GM12878 (cell line): ENCODE results near the gene RASGRF1. TPM values are rescaled to one million over a fixed set of nuclear protein-coding genes. Genes with fewer than 3 reads are reported as not detected.

Source experiments
- ATAC-seq: fragments of 200-7000 bp; cut with Tn5 transposase; 3 replicates; pipeline ENCODE4 v1.9.1; 2020; ENCODE audit warnings: mild to moderate bottlenecking, moderate library complexity
- BruUV-seq: library from RNA; stranded (reverse); fragments of 400-500 nt; replicated peaks from 2 replicates; lab custom pipeline; 2021; lab: Mats Ljungman, UMichigan
- CTCF ChIA-PET: fragments of 300-600 bp; sonication (Branson Sonifier 250); formaldehyde crosslinking; extraction: SDS; loops from one replicate; lab custom pipeline; 2021; ENCODE audit warnings: inconsistent platforms; lab: Yijun Ruan, JAX
- POLR2A ChIA-PET: fragments of 350-600 bp; formaldehyde crosslinking; extraction: SDS; loops from one replicate; lab custom pipeline; 2021; ENCODE audit warnings: inconsistent platforms; lab: Charles Lee
- RAD21 ChIA-PET: fragments of 300-600 bp; sonication (Branson Sonifier 250); formaldehyde crosslinking; loops from one replicate; lab custom pipeline; 2023; ENCODE audit warnings: antibody characterized with exemption; ENCODE audit not compliant: unreplicated experiment; lab: Charles Lee
- SMC1A ChIA-PET: fragments of 300-600 bp; sonication (Branson Sonifier 250); formaldehyde crosslinking; loops from one replicate; lab custom pipeline; 2023; ENCODE audit not compliant: unreplicated experiment, uncharacterized antibody; lab: Charles Lee
- DNase-seq: peaks from one replicate; pipeline ENCODE4 v3.0.0-alpha.2; 2011; ENCODE audit warnings: low read depth, low spot score
- FAIRE-seq: peaks from 3 replicates; lab custom pipeline; 2011; peaks lifted over from hg19 to GRCh38; lab: Jason Lieb, UNC
- H2AFZ ChIP-seq: 2 replicates; pipeline ENCODE4 v1.6.0; 2011; ENCODE audit warnings: low read depth, low read length, control low read depth; ENCODE audit not compliant: control insufficient read depth
- H3K27ac ChIP-seq: 2 replicates; pipeline ENCODE4 v1.5.1; 2011; ENCODE audit warnings: control low read depth; ENCODE audit not compliant: control insufficient read depth, insufficient read depth
- H3K27me3 ChIP-seq, 2 experiments: replicated peaks in 1 of 2; 2 replicates each; pipeline versions ENCODE4 v1.6.0 to v1.6.1; 2011; ENCODE audit warnings: low read length in 1 of 2; ENCODE audit not compliant: control insufficient read depth in 2 of 2, insufficient read depth in 2 of 2
- H3K36me3 ChIP-seq, 2 experiments: 2 replicates each; pipeline ENCODE4 v1.5.1; 2011; ENCODE audit warnings: low read length in 1 of 2; ENCODE audit not compliant: control insufficient read depth in 2 of 2, insufficient read depth in 2 of 2
- H3K4me1 ChIP-seq: 2 replicates; pipeline ENCODE4 v1.6.1; 2011; ENCODE audit warnings: mild to moderate bottlenecking, low read length, moderate library complexity, mixed read lengths; ENCODE audit not compliant: control insufficient read depth, insufficient read depth
- H3K4me2 ChIP-seq: 2 replicates; pipeline ENCODE4 v1.6.0; 2011; ENCODE audit warnings: control low read depth; ENCODE audit not compliant: control insufficient read depth, insufficient read depth
- H3K4me3 ChIP-seq: fragments of 200-600 bp; sonication (generic); 2 replicates; pipeline ENCODE4 v1.5.1; 2016
- H3K79me2 ChIP-seq: 2 replicates; pipeline ENCODE4 v1.6.0; 2011; ENCODE audit warnings: low read length; ENCODE audit not compliant: control insufficient read depth, insufficient read depth
- H3K9ac ChIP-seq: 2 replicates; pipeline ENCODE4 v1.8.0; 2011; ENCODE audit warnings: low read length, control low read depth, mixed read lengths; ENCODE audit not compliant: control insufficient read depth, insufficient read depth
- H3K9me3 ChIP-seq: replicated peaks from 3 replicates; pipeline ENCODE4 v1.5.1; 2011; ENCODE audit warnings: mild to moderate bottlenecking, low read length; ENCODE audit not compliant: control insufficient read depth, insufficient read depth
- H4K20me1 ChIP-seq: 2 replicates; pipeline ENCODE4 v1.6.0; 2011; ENCODE audit not compliant: control insufficient read depth, insufficient read depth
- BMI1 ChIP-seq: fragments of 450-650 bp; IDR thresholded peaks from 2 replicates; pipeline ENCODE4 v1.6.1; 2016; ENCODE audit warnings: mild to moderate bottlenecking, moderate library complexity, borderline replicate concordance
- CHD4 ChIP-seq: fragments of 200-600 bp; sonication (generic); IDR thresholded peaks from 2 replicates; pipeline ENCODE4 v1.6.1; 2016; ENCODE audit warnings: mild to moderate bottlenecking
- E4F1 ChIP-seq: fragments of 450-650 bp; IDR thresholded peaks from 2 replicates; pipeline ENCODE4 v1.6.1; 2018; ENCODE audit warnings: borderline replicate concordance, mild to moderate bottlenecking; ENCODE audit not compliant: partially characterized antibody
- MYC ChIP-seq: IDR thresholded peaks from 2 replicates; pipeline ENCODE4 v1.6.1; 2011; ENCODE audit warnings: mild to moderate bottlenecking, low read length, moderate library complexity, inconsistent platforms; ENCODE audit not compliant: insufficient read depth, insufficient replicate concordance, insufficient read length, severe bottlenecking
- PBX3 ChIP-seq: IDR thresholded peaks from 2 replicates; pipeline ENCODE4 v1.6.1; 2011; ENCODE audit warnings: mild to moderate bottlenecking, low read depth, low read length, moderate library complexity; ENCODE audit not compliant: insufficient replicate concordance
- POU2F2 ChIP-seq: IDR thresholded peaks from 3 replicates; pipeline ENCODE4 v1.6.1; 2011; ENCODE audit warnings: low read depth, mild to moderate bottlenecking, low read length, borderline replicate concordance
- REST ChIP-seq: IDR thresholded peaks from 2 replicates; pipeline ENCODE4 v1.6.1; 2012; ENCODE audit warnings: mild to moderate bottlenecking, low read depth, low read length
- RUNX3 ChIP-seq: IDR thresholded peaks from 2 replicates; pipeline ENCODE4 v1.6.1; 2012; ENCODE audit warnings: low read length, inconsistent platforms
- SMAD5 ChIP-seq: IDR thresholded peaks from 2 replicates; pipeline ENCODE4 v1.6.1; 2016; ENCODE audit warnings: antibody characterized with exemption, low read depth
- ZBTB11 ChIP-seq: fragments of 450-650 bp; formaldehyde crosslinking; IDR thresholded peaks from 2 replicates; pipeline ENCODE4 v1.5.0; 2022; ENCODE audit warnings: mild to moderate bottlenecking, missing genetic modification characterization
- ZNF24 ChIP-seq: fragments of 450-650 bp; IDR thresholded peaks from 2 replicates; pipeline ENCODE4 v1.6.1; 2017; ENCODE audit warnings: antibody characterized with exemption, mild to moderate bottlenecking
- ZNF384 ChIP-seq: IDR thresholded peaks from 2 replicates; pipeline ENCODE4 v1.6.1; 2012; ENCODE audit warnings: low read depth, mild to moderate bottlenecking, low read length, improper control_type of control experiment, borderline replicate concordance
- ZZZ3 ChIP-seq: IDR thresholded peaks from 2 replicates; pipeline ENCODE4 v1.6.1; 2011; ENCODE audit warnings: low read depth; ENCODE audit not compliant: control insufficient read depth, insufficient read length
- WGBS: methylation state at CpG from one replicate; pipeline ENCODE4 v1.1.6; 2016; ENCODE audit warnings: low lambda C conversion rate; ENCODE audit not compliant: insufficient replicate concordance, insufficient coverage; ENCODE audit errors: missing lambda C conversion rate; 5-methylcytosine and 5-hydroxymethylcytosine counted together
- in situ Hi-C: fragments of 300-500 bp; cut with MboI; formaldehyde crosslinking; loops from 9 replicates; pipeline ENCODE4 v1.14.3; 2018; ENCODE audit warnings: mixed read lengths
- intact Hi-C: fragments of 100-400 bp; cut with micrococcal nuclease; formaldehyde crosslinking; loops from one replicate; pipeline ENCODE4 v1.14.2; 2022; ENCODE audit not compliant: unreplicated experiment
- polyA plus RNA-seq, 11 experiments: library from polyadenylated mRNA; depleted of rRNA in 4 of 11; unstranded in 6 of 11; stranded (reverse) in 5 of 11; fragments of >200 nt; fragmentation: Nextera tagmentation in 4 of 11; fragmentation: Illumina TruSeq in 1 of 11; extraction: Ambion mirVana in 4 of 11; extraction: Trizol in 1 of 11; gene quantifications; 1 replicate in 1 of 11; 2 replicates in 10 of 11; pipeline versions ENCODE4 v1.2.1 to v1.2.3, GENCODE V29; 2011 to 2016; ENCODE audit warnings: inconsistent platforms in 2 of 11, missing spikeins in 2 of 11, low read depth in 1 of 11
- total RNA-seq, 4 experiments: library from RNA; depleted of rRNA in 3 of 4; stranded (reverse); fragments of >200 nt in 3 of 4; fragmentation: Illumina TruSeq in 1 of 4; extraction: Trizol in 1 of 4; gene quantifications; 2 replicates each; pipeline versions ENCODE4 v1.2.1 to v1.2.3, GENCODE V29; 2013 to 2021

RASGRF1 gene
- total and polyA plus RNA-seq, 10 of the 15 experiments (the other 5 are each of a cell fraction or from before 2014, with no cell fraction given): 0.20 to 1.9 (median 0.86) TPM

- Histone ChIP-seq H3K27me3 (peaks cover 0 to 2% of the 10 kb centered on the region in 2 experiments; a peak in 2 of 4 replicates), H3K79me2 (no peaks in the 10 kb centered on the region), H2AFZ (no peak overlapping the region), H3K9me3 (no peaks in the 10 kb centered on the region), H3K4me2 (no peak overlapping the region), H3K9ac (no peak overlapping the region), H3K27ac (no peak overlapping the region), H3K4me3 (no peak overlapping the region), H3K4me1 (no peaks in the 10 kb centered on the region), H4K20me1 (no peaks in the 10 kb centered on the region), H3K36me3 (no peaks in the 10 kb centered on the region)
- intact Hi-C loops (no loop called here), in situ Hi-C loops (no loop called here)
- ChIA-PET SMC1A (no interaction called here), RAD21 (no interaction called here), POLR2A (no interaction called here), CTCF (no interaction called here)
- 39% methylated on average over 5 of the region's 5 CpGs for WGBS
- no peak for FAIRE-seq
- no peak for ATAC-seq
- BruUV-seq: no TSS peak
- DNase-seq: no peak
- no peak for TF ChIP-seq RUNX3
- no peak for TF ChIP-seq E4F1
- no peak for TF ChIP-seq ZZZ3
- TF ChIP-seq ZNF384: no peak
- TF ChIP-seq CHD4: no peak
- no peak for TF ChIP-seq MYC
- no peak for TF ChIP-seq POU2F2
- TF ChIP-seq ZNF24: no peak
- TF ChIP-seq SMAD5: no peak
- TF ChIP-seq ZBTB11 (CRISPR knock-in tag): no peak
- no peak for TF ChIP-seq PBX3
- TF ChIP-seq REST: no peak
- no peak for TF ChIP-seq BMI1
These were observed 25.2 kb downstream of the RASGRF1 start for GRCh38 chr15:79065361-79065705.
